NCI-H345 treated with DMSO at 0.1 percent for 48 hours (cell line): ENCODE results near the gene PARP6.
"Not testable (repeated sequence)": the region's sequence is repeated elsewhere in the genome, so short reads cannot be mapped to it uniquely, and the experiment has no call there.

Experiments
- DNase-seq: peaks from one replicate; lab custom pipeline; 2025; ENCODE audit not compliant: unreplicated experiment; lab: John Stamatoyannopoulos, UW

The PARP6 gene

GRCh38 chr15:72280751-72281150, 8.4 kb upstream of the PARP6 start:
- DNase-seq, result no peak

DNA sequence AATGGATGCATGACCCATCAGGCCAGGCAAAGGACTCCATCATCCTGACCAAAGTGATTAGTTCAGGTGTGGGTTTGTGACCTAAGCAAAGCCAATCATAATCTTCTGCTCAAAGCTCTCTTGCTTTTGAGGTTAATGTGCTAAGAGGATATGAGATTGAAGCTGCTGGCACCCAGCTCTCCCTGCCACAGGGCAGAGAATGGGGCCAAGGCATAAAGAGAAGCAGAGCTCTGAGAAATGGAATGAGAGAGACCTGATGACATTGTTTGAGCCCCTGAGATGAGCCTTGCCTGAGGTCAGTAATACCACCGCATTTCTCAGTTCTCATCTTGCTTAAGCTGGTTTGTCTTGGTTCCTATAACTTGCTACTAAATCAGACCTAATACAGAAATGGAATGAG, 6.4 kb upstream of the PARP6 start:
- no peak for DNase-seq

DNA sequence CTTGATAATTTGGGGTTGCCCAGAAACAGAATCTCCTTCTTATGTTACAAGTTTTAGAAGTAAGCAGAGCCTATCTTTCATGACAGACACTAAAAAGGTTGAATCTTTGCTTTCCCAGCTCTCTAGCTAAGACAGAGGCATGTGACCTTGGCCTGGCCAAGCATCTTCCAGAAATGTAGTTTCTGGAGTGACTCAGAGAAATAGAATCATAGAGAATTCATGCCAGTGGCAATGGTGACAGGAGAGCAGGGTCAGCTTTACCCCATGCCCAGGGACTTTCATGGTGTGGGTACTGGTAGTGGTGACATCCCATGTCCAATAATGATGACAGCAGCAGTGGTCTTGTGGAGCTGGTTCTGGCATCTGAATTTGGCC, 4.0 kb upstream of the PARP6 start:
- DNase-seq, result no peak

DNA sequence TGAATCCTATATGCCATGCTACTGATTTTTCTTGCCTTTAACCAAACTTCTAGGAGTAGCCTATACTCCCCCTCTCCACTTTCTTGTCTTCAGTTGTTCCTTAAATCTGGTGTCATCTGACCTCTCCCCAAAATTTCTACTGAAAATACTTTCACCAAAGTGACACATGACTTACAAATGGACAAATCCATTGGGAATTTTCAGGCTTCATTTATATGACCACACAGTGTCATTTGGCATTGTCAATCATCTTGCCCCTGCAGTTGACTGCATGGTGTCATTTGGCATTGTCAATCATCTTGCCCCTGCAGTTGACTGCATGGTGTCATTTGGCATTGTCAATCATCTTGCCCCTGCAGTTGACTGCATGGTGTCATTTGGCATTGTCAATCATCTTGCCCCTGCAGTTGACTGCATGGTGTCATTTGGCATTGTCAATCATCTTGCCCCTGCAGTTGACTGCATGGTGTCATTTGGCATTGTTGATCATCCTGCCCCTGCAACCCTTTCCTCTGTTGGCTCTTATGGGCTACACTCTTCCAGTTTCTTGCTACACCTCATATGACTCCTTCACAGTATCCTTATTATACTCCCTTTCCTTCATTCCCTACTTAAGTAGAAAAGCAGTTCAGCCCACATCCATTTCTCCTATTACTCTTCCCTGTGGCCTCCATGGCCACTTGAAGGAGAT, 3.4 kb upstream of the PARP6 start:
- DNase-seq, result not testable (repeated sequence)

- no peak for DNase-seq
These were observed 621 bp upstream of the PARP6 start for GRCh38 chr15:72272997-72273352.

DNA sequence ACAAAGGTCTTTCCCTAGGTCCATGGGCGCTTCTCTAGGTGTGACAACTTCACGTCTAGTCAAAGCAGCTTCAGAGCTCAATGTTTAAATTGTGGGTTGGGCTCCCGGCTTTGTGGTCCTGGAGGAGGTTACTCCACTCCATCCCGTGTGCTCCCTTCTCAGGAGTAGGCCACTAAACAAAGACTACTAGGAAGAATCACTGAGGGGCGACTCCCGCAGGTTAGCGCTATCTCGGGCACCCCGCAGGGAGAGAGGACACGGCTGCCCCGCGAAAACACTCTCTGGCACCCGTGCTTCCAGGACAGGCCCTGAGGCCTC, 500 bp downstream of the PARP6 start:
- DNase-seq, result no peak

DNA sequence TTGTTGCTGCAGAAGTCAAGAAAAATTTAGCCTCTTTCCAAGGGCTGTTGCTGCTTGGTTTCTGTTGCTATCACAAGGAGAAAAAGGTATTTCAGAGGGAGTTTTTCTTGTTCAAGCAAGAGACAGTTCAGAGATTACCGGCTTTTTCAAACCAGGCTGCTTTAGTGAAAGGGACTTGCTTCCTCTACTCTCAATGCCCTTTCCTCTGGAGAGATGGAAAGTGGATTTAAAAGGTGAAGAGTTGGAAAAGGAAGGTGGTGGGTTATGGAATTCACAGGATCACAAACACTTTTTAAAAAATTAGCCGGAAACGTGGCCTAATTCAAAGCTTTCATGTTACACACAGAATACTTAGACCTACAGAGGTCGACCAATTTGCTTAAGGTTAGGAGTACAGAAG, 1.1 kb downstream of the PARP6 start:
- DNase-seq, result no peak

- DNase-seq, result no peak
These were observed 2.6 kb downstream of the PARP6 start for GRCh38 chr15:72269739-72270138.

DNA sequence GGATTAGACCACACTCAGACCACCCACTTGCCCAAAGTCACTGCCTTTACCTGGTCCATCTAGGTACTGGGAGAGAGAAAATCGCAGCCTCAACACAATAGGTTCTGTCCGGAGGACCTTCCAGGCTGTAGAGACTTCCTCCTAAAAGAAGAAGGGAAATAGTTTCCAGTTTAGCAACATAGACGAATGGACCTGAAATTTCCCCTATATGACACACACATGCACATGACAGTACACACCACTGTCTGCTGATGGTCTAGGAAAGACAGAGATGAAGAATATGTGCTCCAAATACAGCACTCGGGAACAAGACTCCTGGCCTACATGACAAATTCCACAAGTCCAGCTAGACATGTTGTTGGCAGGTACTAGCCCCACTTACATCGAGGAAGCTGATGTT, 7.3 kb downstream of the PARP6 start:
- no peak for DNase-seq

GRCh38 chr15:72252663-72253299, 19.6 kb downstream of the PARP6 start:
- no peak for DNase-seq

- DNase-seq, result no peak
These were observed 23.1 kb downstream of the PARP6 start for GRCh38 chr15:72249142-72249810.

DNA sequence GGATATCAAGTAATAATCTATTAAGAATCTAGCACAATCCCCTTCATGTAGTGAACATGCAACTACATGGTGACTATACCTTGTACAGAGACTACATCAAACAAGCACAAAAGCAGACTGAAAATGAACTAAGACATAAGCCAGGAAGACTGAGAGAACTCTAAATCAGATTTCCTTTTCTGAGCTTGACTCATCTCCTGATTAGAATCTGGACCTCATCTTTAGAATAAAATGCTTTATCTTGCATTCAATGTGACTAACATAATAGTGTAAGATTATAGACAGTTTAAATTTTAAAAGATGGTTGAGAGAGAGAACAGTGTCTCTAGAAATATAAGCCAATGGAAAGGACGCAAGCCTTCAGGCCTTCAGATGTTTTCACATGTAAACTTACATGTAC, 23.8 kb downstream of the PARP6 start:
- DNase-seq, result no peak

- no peak for DNase-seq
These were observed 29.5 kb downstream of the PARP6 start for GRCh38 chr15:72242775-72243370.

DNA sequence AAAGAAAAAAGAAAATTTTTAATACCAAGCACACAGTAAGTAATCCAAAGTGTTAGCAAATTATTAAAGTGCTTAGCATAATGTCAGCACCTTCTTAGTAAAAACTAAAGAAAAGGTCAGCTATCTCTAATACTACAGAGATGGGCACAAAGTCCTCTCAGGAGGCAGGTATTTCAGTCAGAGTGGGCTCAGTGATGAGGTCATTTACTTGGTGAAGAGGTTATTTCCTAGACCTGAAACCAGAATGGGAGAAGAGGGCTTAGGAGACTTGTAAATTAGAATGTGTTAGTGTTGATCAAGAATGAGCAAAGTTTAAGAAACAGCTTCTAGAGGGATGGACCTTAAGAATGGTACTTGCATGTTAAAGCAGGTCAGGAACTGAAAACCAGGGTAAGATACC, 32.7 kb downstream of the PARP6 start:
- DNase-seq, result no peak

GRCh38 chr15:72238586-72238985, 33.8 kb downstream of the PARP6 start:
- DNase-seq, result no peak

DNA sequence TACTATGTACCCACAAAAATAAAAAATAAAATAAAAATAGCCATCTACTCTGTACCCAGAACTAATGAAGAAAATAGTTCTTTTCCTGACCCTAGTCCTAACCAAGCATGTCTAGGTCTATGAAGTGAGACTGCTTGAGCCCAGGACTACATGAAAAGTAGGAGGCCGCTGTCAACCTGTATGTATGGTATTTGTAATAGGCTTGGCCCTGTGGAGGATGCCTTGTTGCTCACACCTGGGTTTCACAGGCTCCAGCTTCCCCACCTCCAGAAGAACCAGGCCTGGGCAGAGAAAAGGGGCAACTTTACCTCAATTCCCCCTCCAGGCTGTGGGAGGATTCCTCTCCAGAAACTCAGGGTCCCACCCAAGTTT, 34.5 kb downstream of the PARP6 start:
- DNase-seq, result no peak

GRCh38 chr15:72237029-72237852, 35.1 kb downstream of the PARP6 start:
- DNase-seq, result no peak

DNA sequence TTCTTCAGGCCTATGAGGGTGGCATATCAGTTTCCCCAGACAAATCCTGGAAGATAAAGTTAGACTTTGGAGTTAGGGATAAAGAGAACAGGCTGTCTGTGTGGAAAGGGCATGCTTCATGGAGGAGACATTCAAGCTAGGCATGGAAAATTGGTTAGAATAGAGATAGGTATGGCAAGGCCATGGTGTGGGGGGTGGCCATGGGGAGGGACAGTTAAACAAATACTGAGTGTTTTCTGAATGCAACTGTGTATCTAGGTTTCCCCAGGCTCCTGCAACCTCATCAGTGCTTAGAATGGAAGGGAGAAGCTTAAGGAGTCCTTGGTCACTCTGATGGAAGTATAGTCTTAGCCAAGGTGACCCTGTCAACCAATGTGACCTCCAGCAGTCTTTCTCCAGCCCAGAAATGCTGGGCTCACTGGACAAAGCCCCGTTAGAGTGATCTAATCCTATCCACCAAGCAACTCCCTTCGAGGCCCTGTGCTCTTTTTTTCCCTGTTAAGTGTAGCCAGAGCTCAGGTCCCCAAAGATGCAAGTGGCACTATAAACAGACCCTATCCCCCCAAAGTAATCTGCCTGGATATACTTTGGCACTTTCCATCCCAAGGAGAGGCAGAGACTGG, 35.9 kb downstream of the PARP6 start:
- DNase-seq, result no peak

- DNase-seq, result no peak
These were observed 37.1 kb downstream of the PARP6 start for GRCh38 chr15:72235298-72235697.

GRCh38 chr15:72233769-72234168, 38.6 kb downstream of the PARP6 start:
- DNase-seq, result no peak

- peak; percentile 48 for DNase-seq
These were observed 40.4 kb downstream of the PARP6 start for GRCh38 chr15:72231833-72232478.
